GM23248 (cell line): Measurements from ENCODE around the gene TIMM10. TPM values are rescaled to one million over a fixed set of nuclear protein-coding genes. Genes with fewer than 3 reads are reported as not detected.

Experiments used
- DNase-seq: peaks from one replicate; pipeline ENCODE4 v3.0.0-alpha.2; 2015
- H2AFZ ChIP-seq: fragments of 200-600 bp; sonication (generic); 2 replicates; pipeline ENCODE4 v1.6.1; 2016; ENCODE audit warnings: antibody characterized with exemption
- H3F3A ChIP-seq: fragments of 200-600 bp; sonication (generic); 2 replicates; pipeline ENCODE4 v1.6.1; 2016; ENCODE audit warnings: mild to moderate bottlenecking, antibody characterized with exemption, mixed run types; ENCODE audit not compliant: insufficient read depth
- H3K27ac ChIP-seq: fragments of 200-600 bp; sonication (generic); 2 replicates; pipeline ENCODE4 v1.5.1; 2016; ENCODE audit warnings: mild to moderate bottlenecking
- H3K27me3 ChIP-seq: fragments of 200-600 bp; sonication (generic); replicated peaks from 2 replicates; pipeline ENCODE4 v1.6.1; 2016; ENCODE audit warnings: mild to moderate bottlenecking; ENCODE audit not compliant: insufficient read depth
- H3K36me3 ChIP-seq: fragments of 200-600 bp; sonication (generic); 2 replicates; pipeline ENCODE4 v1.6.1; 2016; ENCODE audit warnings: low read depth, mild to moderate bottlenecking
- H3K4me1 ChIP-seq: fragments of 200-600 bp; sonication (generic); 2 replicates; pipeline ENCODE4 v1.6.1; 2016; ENCODE audit warnings: mild to moderate bottlenecking; ENCODE audit not compliant: insufficient read depth
- H3K4me2 ChIP-seq: fragments of 200-600 bp; sonication (generic); one replicate; pipeline ENCODE4 v1.6.1; 2016; ENCODE audit warnings: mild to moderate bottlenecking; ENCODE audit not compliant: unreplicated experiment
- H3K4me3 ChIP-seq: fragments of 200-600 bp; sonication (generic); 2 replicates; pipeline ENCODE4 v1.5.1; 2016; ENCODE audit warnings: mild to moderate bottlenecking
- H3K79me2 ChIP-seq: fragments of 200-600 bp; sonication (generic); 2 replicates; pipeline ENCODE4 v1.6.1; 2016; ENCODE audit warnings: mild to moderate bottlenecking; ENCODE audit not compliant: insufficient read depth
- H3K9ac ChIP-seq: fragments of 200-600 bp; sonication (generic); 2 replicates; pipeline ENCODE4 v1.6.1; 2016; ENCODE audit warnings: mild to moderate bottlenecking
- H3K9me2 ChIP-seq: fragments of 200-600 bp; sonication (generic); 2 replicates; pipeline ENCODE4 v1.6.1; 2016; ENCODE audit warnings: mixed run types, mild to moderate bottlenecking, moderate library complexity; ENCODE audit not compliant: insufficient read depth
- H3K9me3 ChIP-seq: fragments of 200-600 bp; sonication (generic); one replicate; pipeline ENCODE4 v1.6.1; 2017; ENCODE audit warnings: low read depth
- H4K20me1 ChIP-seq: fragments of 200-600 bp; sonication (generic); 2 replicates; pipeline ENCODE4 v1.6.0; 2016; ENCODE audit not compliant: insufficient read depth
- EZH2 ChIP-seq: fragments of 200-600 bp; sonication (generic); IDR thresholded peaks from 2 replicates; pipeline ENCODE4 v1.6.1; 2018; ENCODE audit warnings: antibody characterized with exemption, mild to moderate bottlenecking; ENCODE audit not compliant: insufficient read depth, poor library complexity, severe bottlenecking
- EZH2phosphoT487 ChIP-seq: fragments of 200-600 bp; sonication (generic); IDR thresholded peaks from 2 replicates; pipeline ENCODE4 v1.6.1; 2018; ENCODE audit warnings: antibody characterized with exemption, moderate library complexity, mild to moderate bottlenecking, low read depth; ENCODE audit not compliant: insufficient read depth
- WGBS, 2 experiments: methylation state at CpG; one replicate each; pipeline ENCODE4 v1.1.6; 2015 to 2017; ENCODE audit warnings: low lambda C conversion rate in 2 of 2, low coverage in 1 of 2; ENCODE audit errors: missing lambda C conversion rate in 2 of 2; 5-methylcytosine and 5-hydroxymethylcytosine counted together
- in situ Hi-C: fragments of 300-500 bp; cut with MboI; formaldehyde crosslinking; loops from 2 replicates; pipeline ENCODE4 v1.15.0; 2020
- polyA plus RNA-seq: library from polyadenylated mRNA; unstranded; fragments of >200 nt; fragmentation: Nextera tagmentation; extraction: Ambion mirVana; gene quantifications from 2 replicates; pipeline ENCODE4 v1.2.1, GENCODE V29; 2016
- small RNA-seq: library from RNA; depleted of rRNA; stranded (forward); fragments of <200 nt; gene quantifications from one replicate; pipeline ENCODE3, GENCODE V24; 2014; ENCODE audit warnings: low read depth, low replicate concordance
- total RNA-seq: library from RNA; depleted of rRNA; stranded (reverse); fragments of >200 nt; shearing (Covaris generic); gene quantifications from 2 replicates; pipeline ENCODE4 v1.2.3, GENCODE V29; 2014; rRNA removed

TIMM10 gene
- total and polyA plus RNA-seq, 2 experiments from 2014 or later: 29.0 to 78.3 TPM

DNA sequence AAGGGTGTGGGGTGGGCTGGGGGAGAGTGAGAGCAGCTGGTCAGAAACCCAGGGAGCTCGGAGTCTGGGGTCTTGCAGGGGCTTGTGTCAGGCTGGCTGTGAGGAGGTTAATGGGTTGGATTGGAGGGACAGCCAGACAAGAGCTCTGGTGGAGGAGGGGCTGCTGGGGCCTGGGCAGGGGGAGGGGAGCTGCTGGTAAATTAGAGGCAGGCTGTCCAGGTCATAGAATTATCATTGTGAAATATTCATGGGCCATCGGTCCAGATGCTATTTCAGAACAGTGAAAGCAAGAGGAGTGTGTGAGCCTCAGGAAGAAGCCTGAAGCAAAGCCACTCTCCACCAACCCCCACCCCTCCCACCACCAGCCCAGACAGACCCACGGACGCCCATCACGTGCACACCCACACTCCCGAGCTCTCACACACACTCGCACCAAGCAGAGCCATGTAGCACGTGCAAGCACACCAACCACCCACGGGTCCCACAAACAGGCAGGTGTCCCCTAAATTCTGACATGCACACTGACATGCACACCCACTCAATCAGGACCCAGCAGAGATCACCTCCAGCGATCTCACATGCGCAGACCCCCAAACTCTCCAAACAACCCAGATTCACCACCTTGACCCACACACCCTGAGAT lies 51.4 kb downstream of the TIMM10 start:
- no peaks in the 10 kb centered on the region for H3K9me3 ChIP-seq
- H3K4me3 ChIP-seq: no peak overlapping the region
- H3K36me3 ChIP-seq: no peaks in the 10 kb centered on the region
- TF ChIP-seq EZH2phosphoT487 (no peak), EZH2 (no peak)
- H3K9me2 ChIP-seq: no peaks in the 10 kb centered on the region
- H3K27ac ChIP-seq: no peak overlapping the region
- H3K79me2 ChIP-seq: no peaks in the 10 kb centered on the region
- H4K20me1 ChIP-seq: no peaks in the 10 kb centered on the region
- H3K4me1 ChIP-seq: 0 out of 2 replicates have a peak, but pooled peaks cover 5% of the 10 kb centered on the region
- no peak overlapping the region for H3K9ac ChIP-seq
- WGBS, 2 experiments: 37 to 39% methylated on average over 11 of the region's 11 CpGs
- no peak for DNase-seq
- no peak overlapping the region for H3K4me2 ChIP-seq
- no peak overlapping the region for H2AFZ ChIP-seq
- in situ Hi-C loops: no loop called here
- H3K27me3 ChIP-seq: 0 out of 2 replicates have a peak, but pooled peaks cover 3% of the 10 kb centered on the region
- no peaks in the 10 kb centered on the region for H3F3A ChIP-seq

Small RNA genes lying within 50 kb of the gene (small RNA-seq; reads per million reads assigned to genes)
- not detected for gene RN7SL605P

Other genes starting within 250 kb of the TIMM10 start
- gene TNKS1BP1, start 205.8 kb downstream of the TIMM10 start, total RNA-seq: 89.7 and 92.1 TPM in 2 replicates
- 88.2 and 88.8 TPM in 2 replicates for gene TNKS1BP1, start 205.8 kb downstream of the TIMM10 start, polyA plus RNA-seq
- gene SSRP1, start 194.9 kb downstream of the TIMM10 start, total RNA-seq: 69.2 and 76.2 TPM in 2 replicates
- gene SSRP1, start 194.9 kb downstream of the TIMM10 start, polyA plus RNA-seq: 29.3 and 32.9 TPM in 2 replicates
- not detected in 2 replicates for gene P2RX3, start 192.4 kb downstream of the TIMM10 start, total RNA-seq
- gene P2RX3, start 192.4 kb downstream of the TIMM10 start, polyA plus RNA-seq: 0.10 TPM in 1 of 2 replicates, not detected in the other
- gene PRG3, start 149.6 kb downstream of the TIMM10 start, total RNA-seq: not detected in 2 replicates
- not detected in 2 replicates for gene PRG3, start 149.6 kb downstream of the TIMM10 start, polyA plus RNA-seq
- 0.51 and 2.2 TPM in 2 replicates for gene PRG2, start 140.1 kb downstream of the TIMM10 start, total RNA-seq
- gene PRG2, start 140.1 kb downstream of the TIMM10 start, polyA plus RNA-seq: 2.6 and 2.8 TPM in 2 replicates
- 23.2 and 57.7 TPM in 2 replicates for gene SLC43A3, start 103.6 kb downstream of the TIMM10 start, total RNA-seq
- 33.3 and 33.4 TPM in 2 replicates for gene SLC43A3, start 103.6 kb downstream of the TIMM10 start, polyA plus RNA-seq
- gene RTN4RL2, start 70.2 kb downstream of the TIMM10 start, total RNA-seq: 0.32 TPM in 1 of 2 replicates, not detected in the other
- 0.80 and 1.1 TPM in 2 replicates for gene RTN4RL2, start 70.2 kb downstream of the TIMM10 start, polyA plus RNA-seq
- gene SLC43A1, start 15.1 kb downstream of the TIMM10 start, total RNA-seq: 6.2 and 9.3 TPM in 2 replicates
- gene SLC43A1, start 15.1 kb downstream of the TIMM10 start, polyA plus RNA-seq: 7.1 and 7.7 TPM in 2 replicates
- not detected in 2 replicates for gene SMTNL1, start 6.8 kb upstream of the TIMM10 start, total RNA-seq
- gene SMTNL1, start 6.8 kb upstream of the TIMM10 start, polyA plus RNA-seq: not detected in 2 replicates
- gene UBE2L6, start 36.9 kb upstream of the TIMM10 start, total RNA-seq: 32.8 and 41.5 TPM in 2 replicates
- gene UBE2L6, start 36.9 kb upstream of the TIMM10 start, polyA plus RNA-seq: 74.0 and 75.9 TPM in 2 replicates
- gene SERPING1, start 66.9 kb upstream of the TIMM10 start, total RNA-seq: 98.0 and 147 TPM in 2 replicates
- 319 and 327 TPM in 2 replicates for gene SERPING1, start 66.9 kb upstream of the TIMM10 start, polyA plus RNA-seq
- gene YPEL4, start 119.2 kb upstream of the TIMM10 start, total RNA-seq: 1.7 TPM in 1 of 2 replicates, not detected in the other
- 0.35 and 0.49 TPM in 2 replicates for gene YPEL4, start 119.2 kb upstream of the TIMM10 start, polyA plus RNA-seq
- 19.6 and 21.0 TPM in 2 replicates for gene CLP1, start 127.0 kb upstream of the TIMM10 start, total RNA-seq
- 16.2 and 16.4 TPM in 2 replicates for gene CLP1, start 127.0 kb upstream of the TIMM10 start, polyA plus RNA-seq
- gene ZDHHC5, start 137.4 kb upstream of the TIMM10 start, total RNA-seq: 43.6 and 52.5 TPM in 2 replicates
- 35.8 and 36.7 TPM in 2 replicates for gene ZDHHC5, start 137.4 kb upstream of the TIMM10 start, polyA plus RNA-seq
- 17.7 and 33.4 TPM in 2 replicates for gene MED19, start 181.5 kb upstream of the TIMM10 start, total RNA-seq
- gene MED19, start 181.5 kb upstream of the TIMM10 start, polyA plus RNA-seq: 37.1 and 39.6 TPM in 2 replicates
- gene TMX2, start 181.8 kb upstream of the TIMM10 start, total RNA-seq: 68.5 and 88.1 TPM in 2 replicates
- gene TMX2, start 181.8 kb upstream of the TIMM10 start, polyA plus RNA-seq: 101 and 105 TPM in 2 replicates
- gene SELENOH, start 210.7 kb upstream of the TIMM10 start, total RNA-seq: 96.6 and 123 TPM in 2 replicates
- gene SELENOH, start 210.7 kb upstream of the TIMM10 start, polyA plus RNA-seq: 181 and 184 TPM in 2 replicates
- not detected in 2 replicates for gene BTBD18, start 221.1 kb upstream of the TIMM10 start, total RNA-seq
- gene BTBD18, start 221.1 kb upstream of the TIMM10 start, polyA plus RNA-seq: 0.10 TPM in 1 of 2 replicates, not detected in the other
- gene CTNND1, start 231.0 kb upstream of the TIMM10 start, total RNA-seq: 94.2 and 101 TPM in 2 replicates
- gene CTNND1, start 231.0 kb upstream of the TIMM10 start, polyA plus RNA-seq: 64.5 and 66.9 TPM in 2 replicates